Measurements from ENCODE around the gene TSN.

Gene TSN

GRCh38 chr2:121746071-121746578, 9.3 kb upstream of the TSN start:
- DNase-seq (ENCODE audit: low read depth): no peak

- no peak for DNase-seq (ENCODE audit: low read depth)
Observed at GRCh38 chr2:121748202-121748601, 7.2 kb upstream of the TSN start.

GRCh38 chr2:121754851-121755236, 607 bp upstream of the TSN start:
- no peak for DNase-seq (ENCODE audit: low read depth)

DNA sequence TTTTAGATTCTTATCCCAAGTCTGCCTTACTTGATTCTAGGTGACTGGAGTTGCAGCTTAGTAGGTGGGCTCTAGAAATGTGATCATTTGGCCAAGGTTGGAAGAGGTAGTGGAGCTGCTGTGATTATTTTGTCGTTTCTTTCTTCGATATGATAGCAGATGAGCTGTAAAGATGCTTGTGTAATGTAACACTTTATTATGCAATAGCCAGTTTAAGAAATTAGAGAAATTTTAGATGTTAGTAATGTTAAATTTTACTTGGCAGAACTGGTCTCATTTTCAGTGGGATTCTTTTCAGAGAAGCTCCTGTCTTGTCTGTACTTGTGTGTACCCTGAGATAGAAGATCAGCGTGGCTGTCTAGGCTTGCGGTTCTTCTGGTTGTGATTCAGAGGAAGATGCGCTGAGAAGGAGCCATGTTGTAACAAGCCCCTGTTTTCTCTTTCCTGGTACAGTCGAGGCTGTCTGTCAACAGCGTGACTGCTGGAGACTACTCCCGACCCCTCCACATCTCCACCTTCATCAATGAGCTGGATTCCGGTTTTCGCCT, 9.3 kb downstream of the TSN start:
- DNase-seq (ENCODE audit: low read depth): no peak

GRCh38 chr2:121766624-121767023, 11.2 kb downstream of the TSN start:
- no peak for DNase-seq (ENCODE audit: low read depth)

DNA sequence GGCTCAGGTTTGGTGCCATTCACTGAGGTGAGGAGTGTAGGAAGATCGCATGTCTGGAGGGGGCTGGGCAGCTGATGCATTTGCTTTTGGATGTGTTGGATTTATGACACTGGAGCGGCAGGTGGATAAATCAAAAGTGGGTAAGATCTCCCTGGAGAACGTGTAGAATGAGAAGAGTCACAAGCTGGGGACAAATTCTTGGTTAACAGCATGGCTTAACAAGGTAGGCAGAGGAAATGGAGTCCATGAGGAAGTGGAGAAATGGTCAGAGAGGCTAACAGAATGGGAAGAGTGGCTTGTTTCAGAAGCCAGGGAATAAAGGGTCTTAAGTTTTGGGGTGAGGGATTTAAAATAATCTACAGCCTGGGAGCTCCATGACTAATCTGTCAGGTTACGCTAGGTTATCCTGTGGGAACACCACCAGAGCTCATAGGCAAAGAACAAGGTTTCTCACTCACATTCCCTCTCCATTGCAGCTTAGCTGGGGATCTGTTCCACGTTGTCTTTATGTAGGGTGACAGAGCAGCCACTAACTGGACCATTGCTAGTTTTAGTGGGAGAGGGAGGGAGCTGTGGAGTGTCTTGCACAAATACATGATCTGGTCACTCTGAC, 12.8 kb downstream of the TSN start:
- DNase-seq (ENCODE audit: low read depth): no peak

- no peak for DNase-seq (ENCODE audit: low read depth)
Observed at GRCh38 chr2:121771976-121772742, 16.7 kb downstream of the TSN start.

GRCh38 chr2:121774235-121774634, 18.8 kb downstream of the TSN start:
- no peak for DNase-seq (ENCODE audit: low read depth)

DNA sequence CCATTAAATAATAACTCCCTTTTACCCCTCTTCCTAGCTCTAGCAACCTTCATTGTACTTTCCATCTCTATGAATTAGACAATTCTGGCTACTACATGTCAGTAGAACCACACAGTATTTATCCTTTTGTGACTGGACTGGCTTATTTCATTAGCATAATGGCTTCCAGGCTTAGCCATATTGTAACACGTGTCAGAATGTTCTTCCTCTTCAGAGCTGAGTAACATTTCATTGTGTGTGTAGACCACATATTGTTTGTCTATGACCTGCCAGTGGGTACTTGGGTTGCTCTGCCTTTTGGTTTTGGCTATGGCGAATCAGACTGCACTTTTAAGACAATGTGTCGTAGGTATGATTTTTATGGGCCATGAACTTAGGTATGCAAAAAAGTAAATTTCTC, 20.9 kb downstream of the TSN start:
- no peak for DNase-seq (ENCODE audit: low read depth)

- no peak for DNase-seq (ENCODE audit: low read depth)
Observed at GRCh38 chr2:121776885-121777698, 21.6 kb downstream of the TSN start.

DNA sequence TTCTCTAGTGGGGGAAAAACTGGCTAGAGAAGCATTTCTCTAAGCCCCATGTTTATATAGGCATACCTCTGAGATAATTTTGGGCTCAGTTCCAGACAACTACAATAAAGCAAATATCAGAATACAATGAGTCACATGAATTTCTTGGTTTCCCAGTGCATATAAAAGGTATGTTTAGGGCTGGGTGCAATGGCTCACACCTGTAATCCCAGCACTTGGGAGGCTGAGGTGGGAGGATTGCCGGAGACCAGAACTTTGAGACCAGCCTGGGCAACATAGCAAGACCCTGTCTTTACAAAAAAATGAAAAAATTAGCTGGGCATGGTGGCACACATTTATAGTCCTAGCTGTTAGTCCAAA, 22.2 kb downstream of the TSN start:
- peak; percentile 69 for DNase-seq (ENCODE audit: low read depth)

- no peak for DNase-seq (ENCODE audit: low read depth)
Observed at GRCh38 chr2:121778741-121779487, 23.5 kb downstream of the TSN start.

- DNase-seq (ENCODE audit: low read depth): no peak
Observed at GRCh38 chr2:121783180-121783579, 27.7 kb downstream of the TSN start.

DNA sequence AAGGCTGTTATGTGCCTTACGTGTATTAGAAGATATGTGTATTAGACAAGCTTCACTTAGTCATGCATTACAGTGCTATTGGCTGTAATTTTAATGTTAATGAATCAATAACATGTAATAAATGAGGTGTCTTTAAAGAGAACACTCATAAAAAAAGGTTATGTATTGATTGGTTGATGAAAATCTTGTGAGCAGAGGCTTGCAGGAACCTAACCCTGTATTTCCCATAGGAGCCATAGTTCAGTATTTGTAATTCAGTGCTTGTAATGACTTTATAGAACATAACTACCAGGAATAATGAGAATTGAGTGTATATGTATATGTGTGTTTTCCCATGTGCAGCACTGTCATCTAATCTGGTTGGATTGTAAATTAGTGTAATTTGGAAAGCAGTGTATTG, 33.2 kb downstream of the TSN start:
- no peak for DNase-seq (ENCODE audit: low read depth)

DNA sequence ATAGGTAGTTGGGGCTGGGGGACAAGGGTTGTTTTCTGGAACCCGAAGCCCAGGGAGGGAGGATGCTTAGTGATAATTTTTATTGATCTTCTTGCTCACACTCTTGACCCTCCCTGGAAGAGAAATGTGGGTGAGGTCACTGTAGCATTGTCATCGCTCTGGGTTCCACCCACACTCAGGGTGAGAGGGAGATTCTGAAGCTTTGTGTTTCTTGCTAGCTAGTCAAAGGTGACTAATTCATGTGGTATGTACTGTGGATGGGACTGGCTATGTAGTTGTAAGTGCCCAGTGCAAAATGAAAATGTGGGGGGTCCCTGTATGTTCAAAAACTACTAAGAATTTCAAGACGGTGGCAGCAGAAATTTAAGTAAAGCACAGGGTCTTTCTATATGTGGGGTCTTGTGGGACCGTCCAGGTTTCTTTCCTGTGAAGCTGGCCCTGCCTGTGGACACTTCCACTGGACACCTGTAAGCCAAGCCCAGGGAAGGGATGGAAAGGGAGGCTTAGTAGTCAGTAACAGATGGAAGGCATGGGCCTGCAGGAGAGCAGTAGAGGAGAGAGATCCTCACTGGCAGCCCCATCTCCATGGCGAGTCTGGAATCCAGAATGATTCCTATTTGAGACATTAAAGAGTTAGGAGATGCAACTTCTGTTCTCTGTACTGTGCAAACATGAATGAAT, 35.0 kb downstream of the TSN start:
- peak; percentile 99 for DNase-seq (ENCODE audit: low read depth)

DNA sequence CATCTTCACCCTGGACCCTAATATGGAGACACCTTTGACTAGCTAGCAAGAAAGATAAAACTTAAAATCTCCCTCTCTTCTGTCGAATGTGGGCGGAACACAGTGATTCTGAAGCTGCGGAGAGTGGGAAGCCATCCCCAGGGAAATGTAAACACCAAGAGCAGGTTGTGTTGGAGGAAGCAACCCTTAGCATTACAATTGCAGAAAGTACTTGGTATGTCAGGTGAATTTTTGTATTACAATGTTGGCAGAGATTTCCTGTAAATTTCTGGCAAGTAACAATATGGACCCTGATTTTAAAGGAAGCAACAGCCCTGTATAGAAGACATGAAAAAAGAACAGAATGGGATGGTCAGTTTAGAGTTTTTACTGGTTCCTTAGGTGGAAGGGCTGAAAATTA, 35.8 kb downstream of the TSN start:
- no peak for DNase-seq (ENCODE audit: low read depth)

GRCh38 chr2:121791801-121792221, 36.4 kb downstream of the TSN start:
- DNase-seq (ENCODE audit: low read depth): no peak

DNA sequence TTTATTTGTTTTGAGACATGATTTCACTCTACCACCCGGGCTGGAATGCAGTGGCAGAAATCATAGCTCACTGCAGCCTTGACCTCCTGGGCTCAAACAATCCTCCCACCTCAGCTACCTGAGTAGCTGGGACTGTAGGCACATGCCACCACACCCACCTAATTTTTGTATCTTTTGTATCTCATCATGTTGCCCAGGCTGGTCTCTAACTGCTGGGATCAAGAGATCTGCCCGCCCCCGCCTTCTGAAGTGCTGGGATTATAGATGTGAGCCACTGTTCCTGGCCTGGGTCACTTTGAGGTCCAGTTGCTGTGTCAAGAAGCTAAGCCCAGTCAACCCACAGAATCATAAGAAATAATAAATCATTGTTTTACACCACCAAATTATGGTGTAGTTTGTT, 38.4 kb downstream of the TSN start:
- no peak for DNase-seq (ENCODE audit: low read depth)

GRCh38 chr2:121794233-121794632, 38.8 kb downstream of the TSN start:
- no peak for DNase-seq (ENCODE audit: low read depth)

DNA sequence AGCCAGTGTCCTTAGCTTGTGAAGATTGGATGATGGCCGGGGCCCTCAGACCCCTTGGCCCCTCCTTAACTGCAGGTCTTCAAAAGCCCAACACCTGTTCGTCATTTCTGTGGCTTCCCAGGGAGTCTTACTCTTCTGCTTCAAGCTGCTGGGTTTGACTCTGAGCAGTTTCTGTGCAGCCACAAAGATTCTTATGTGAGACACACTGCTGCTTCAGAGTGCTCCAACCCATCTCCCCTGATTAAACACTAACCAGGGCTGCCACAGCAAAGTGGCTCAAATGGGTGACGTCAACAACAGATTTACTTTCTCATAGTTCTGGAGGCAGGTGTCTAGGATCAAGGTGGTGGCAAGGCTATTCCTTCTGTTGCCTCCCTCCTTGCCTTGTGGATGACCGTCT, 40.8 kb downstream of the TSN start:
- no peak for DNase-seq (ENCODE audit: low read depth)

DNA sequence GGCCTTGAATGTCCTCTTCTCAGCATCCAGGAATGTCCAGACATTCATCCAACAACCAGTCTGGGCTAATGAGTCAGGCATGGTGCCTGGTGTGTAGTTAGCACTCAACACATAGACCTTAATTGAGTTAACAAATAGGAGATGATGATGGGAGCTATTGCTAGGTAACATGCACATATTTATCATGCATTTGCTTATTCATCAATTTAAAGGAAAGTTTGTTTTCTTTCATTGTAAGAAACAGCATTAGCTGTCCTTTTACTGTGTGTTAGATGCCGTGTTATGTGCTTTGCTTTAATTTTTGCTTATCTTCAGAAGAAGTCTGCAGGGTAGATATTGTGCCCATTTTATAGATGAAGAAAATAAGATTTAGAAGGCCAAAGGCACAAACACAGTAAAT, 43.2 kb downstream of the TSN start:
- no peak for DNase-seq (ENCODE audit: low read depth)

Data from HS-27A (cell line).